ENCODE results near the gene ABI3.

- TF ChIP-seq CTCF (IDR thresholded peaks at IDR 0.05), result no peak
- no peak for TF ChIP-seq POLR2AphosphoS5 (IDR thresholded peaks at IDR 0.05; ENCODE audit: low read depth, low read length)
- no peak for TF ChIP-seq REST (IDR thresholded peaks at IDR 0.05; ENCODE audit: insufficient read depth in 1 of 2, low read depth in 2 of 2, low read length in 1 of 2)
Observed at GRCh38 chr17:49203796-49204195, 6.7 kb upstream of the ABI3 start.

Measured in Panc1 (cell line).